GM23338 (cell line): Measurements from ENCODE around the gene LRRN1. TPM values are rescaled to one million over a fixed set of nuclear protein-coding genes. Genes with fewer than 3 reads are reported as not detected.
A peak's percentile ranks its signal among the peaks of the same experiment; 100 is the strongest.

ENCODE experiments used
- ATAC-seq: fragments of 200-7000 bp; cut with Tn5 transposase; 3 replicates; pipeline ENCODE4 v1.9.1; 2020
- DNase-seq: peaks from one replicate; pipeline ENCODE4 v3.0.0-alpha.2; 2015; ENCODE audit warnings: low spot score
- H2AFZ ChIP-seq: fragments of 200-600 bp; sonication (generic); 2 replicates; pipeline ENCODE4 v1.8.0; 2016; ENCODE audit warnings: antibody characterized with exemption, mild to moderate bottlenecking, moderate library complexity
- H3F3A ChIP-seq: fragments of 200-600 bp; sonication (generic); replicated peaks from 2 replicates; pipeline ENCODE4 v1.8.0; 2017; ENCODE audit warnings: antibody characterized with exemption, mixed run types, low read depth
- H3K27ac ChIP-seq: fragments of 200-600 bp; sonication (generic); 2 replicates; pipeline ENCODE4 v1.6.1; 2016; ENCODE audit warnings: low read depth
- H3K27me3 ChIP-seq: fragments of 200-600 bp; sonication (generic); 2 replicates; pipeline ENCODE4 v1.8.0; 2016; ENCODE audit warnings: mild to moderate bottlenecking, mixed run types, moderate library complexity; ENCODE audit not compliant: insufficient read depth
- H3K36me3 ChIP-seq: fragments of 200-600 bp; sonication (generic); 2 replicates; pipeline ENCODE4 v1.8.0; 2016; ENCODE audit warnings: mild to moderate bottlenecking; ENCODE audit not compliant: insufficient read depth
- H3K4me1 ChIP-seq: fragments of 200-600 bp; sonication (generic); 2 replicates; pipeline ENCODE4 v1.8.0; 2016; ENCODE audit warnings: mild to moderate bottlenecking, moderate library complexity; ENCODE audit not compliant: insufficient read depth
- H3K4me2 ChIP-seq: fragments of 200-600 bp; sonication (generic); 2 replicates; pipeline ENCODE4 v1.7.1; 2017; ENCODE audit warnings: mixed run types
- H3K4me3 ChIP-seq: fragments of 200-600 bp; sonication (generic); 2 replicates; pipeline ENCODE4 v1.6.1; 2016; ENCODE audit warnings: mixed run types
- H3K79me2 ChIP-seq: fragments of 200-600 bp; sonication (generic); replicated peaks from 2 replicates; pipeline ENCODE4 v1.8.0; 2017; ENCODE audit warnings: mild to moderate bottlenecking; ENCODE audit not compliant: insufficient read depth
- H3K9me2 ChIP-seq: fragments of 200-600 bp; sonication (generic); 2 replicates; pipeline ENCODE4 v1.8.0; 2017; ENCODE audit not compliant: insufficient read depth
- H4K20me1 ChIP-seq: fragments of 200-600 bp; sonication (generic); replicated peaks from 2 replicates; pipeline ENCODE4 v1.8.0; 2017; ENCODE audit warnings: mild to moderate bottlenecking; ENCODE audit not compliant: insufficient read depth
- H3K27ac Mint-ChIP-seq: 2 replicates; pipeline ENCODE4 v1.8.0; 2020; ENCODE audit warnings: inconsistent platforms, mild to moderate bottlenecking, moderate library complexity, mixed read lengths
- H3K27me3 Mint-ChIP-seq: 3 replicates; pipeline ENCODE4 v1.8.0; 2022; ENCODE audit warnings: low read depth, mild to moderate bottlenecking, moderate library complexity, mixed read lengths, inconsistent platforms; ENCODE audit not compliant: insufficient read depth, poor library complexity
- H3K36me3 Mint-ChIP-seq: 3 replicates; pipeline ENCODE4 v1.8.0; 2021; ENCODE audit warnings: low read depth, mild to moderate bottlenecking, inconsistent platforms, moderate library complexity, mixed read lengths
- H3K4me1 Mint-ChIP-seq: 3 replicates; pipeline ENCODE4 v1.8.0; 2020; ENCODE audit warnings: mild to moderate bottlenecking, inconsistent platforms, mixed read lengths
- H3K4me3 Mint-ChIP-seq: 3 replicates; pipeline ENCODE4 v1.8.0; 2021; ENCODE audit warnings: moderate library complexity, mild to moderate bottlenecking, inconsistent platforms, mixed read lengths
- H3K9me3 Mint-ChIP-seq: 3 replicates; pipeline ENCODE4 v1.8.0; 2020; ENCODE audit warnings: moderate library complexity, mild to moderate bottlenecking, inconsistent platforms, mixed read lengths
- CREB1 ChIP-seq: fragments of 250-450 bp; sonication (Bioruptor Pico); IDR thresholded peaks from 2 replicates; pipeline ENCODE4 v1.5.0; 2020; ENCODE audit warnings: low read depth, mild to moderate bottlenecking, moderate library complexity
- EZH2 ChIP-seq: fragments of 200-600 bp; sonication (generic); IDR thresholded peaks from one replicate; pipeline ENCODE4 v1.8.0; 2017; ENCODE audit warnings: antibody characterized with exemption, mild to moderate bottlenecking, low read depth; ENCODE audit not compliant: unreplicated experiment
- EZH2phosphoT487 ChIP-seq: fragments of 200-600 bp; sonication (generic); IDR thresholded peaks from one replicate; pipeline ENCODE4 v1.8.1; 2018; ENCODE audit warnings: antibody characterized with exemption; ENCODE audit not compliant: unreplicated experiment
- NANOG ChIP-seq: IDR thresholded peaks from 2 replicates; pipeline ENCODE4 v1.6.1; 2016; ENCODE audit warnings: antibody characterized with exemption, borderline replicate concordance
- POLR2AphosphoS5 ChIP-seq: IDR thresholded peaks from 2 replicates; pipeline ENCODE4 v1.6.1; 2016; ENCODE audit warnings: antibody characterized with exemption, low read depth
- STAT1 ChIP-seq: IDR thresholded peaks from one replicate; pipeline ENCODE4 v1.6.1; 2016; ENCODE audit warnings: antibody characterized with exemption; ENCODE audit not compliant: unreplicated experiment
- ZNF114 ChIP-seq: fragments of 250-450 bp; sonication (Bioruptor Pico); IDR thresholded peaks from 2 replicates; pipeline ENCODE4 v1.5.0; 2020; ENCODE audit warnings: mild to moderate bottlenecking, moderate library complexity
- ZNF331 ChIP-seq: fragments of 250-450 bp; sonication (Bioruptor Pico); IDR thresholded peaks from 2 replicates; pipeline ENCODE4 v1.5.0; 2020; ENCODE audit warnings: low read depth, mild to moderate bottlenecking, moderate library complexity
- polyA plus RNA-seq: library from polyadenylated mRNA; unstranded; fragments of >200 nt; fragmentation: Nextera tagmentation; extraction: Ambion mirVana; gene quantifications from 2 replicates; pipeline ENCODE4 v1.2.1, GENCODE V29; 2016
- total RNA-seq: library from RNA; depleted of rRNA; stranded (reverse); fragments of >200 nt; shearing (Covaris generic); gene quantifications from 2 replicates; pipeline ENCODE4 v1.2.3, GENCODE V29; 2014
- TF ChIP-seq, protein P1 (sequence below), 2 experiments: fragments of 200-600 bp in 1 of 2; sonication (generic) in 1 of 2; conservative IDR thresholded peaks; 2 replicates each; pipeline versions ENCODE4 v1.5.1 to v1.6.1; 2016 to 2017; ENCODE audit warnings: antibody characterized with exemption in 2 of 2, low read depth in 2 of 2, mild to moderate bottlenecking in 2 of 2, moderate library complexity in 1 of 2
- TF ChIP-seq, protein P2 (sequence below): fragments of 250-450 bp; sonication (Bioruptor Pico); IDR thresholded peaks from 2 replicates; pipeline ENCODE4 v1.5.0; 2020; ENCODE audit warnings: mild to moderate bottlenecking, moderate library complexity

LRRN1 gene
- total and polyA plus RNA-seq, 2 experiments from 2014 or later: 85.7 to 172 TPM

DNA sequence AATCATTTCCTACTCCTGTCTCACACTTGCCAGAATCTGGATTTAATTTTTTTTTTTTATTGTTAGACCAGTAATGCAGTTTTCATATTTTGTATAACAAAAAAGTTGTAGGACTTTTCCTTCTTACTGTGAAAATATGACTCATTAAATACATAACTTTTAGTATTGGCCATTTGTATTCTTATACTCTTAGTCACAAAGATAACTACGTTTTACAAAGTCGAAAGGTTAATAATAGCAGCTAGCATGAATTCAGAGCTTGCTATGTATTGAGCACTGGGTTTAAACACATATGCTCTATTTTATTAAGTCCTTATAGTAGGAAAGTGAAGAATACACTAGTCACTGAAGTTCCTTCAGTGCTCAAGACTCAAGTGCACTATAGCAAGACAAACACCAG is 43.1 kb downstream of the LRRN1 start:
- Histone ChIP-seq H3F3A (no peaks in the 10 kb centered on the region), H3K27me3 (no peaks in the 10 kb centered on the region), H4K20me1 (peaks cover 82% of the 10 kb centered on the region), H3K79me2 (peaks cover 94% of the 10 kb centered on the region), H3K27ac (no peak overlapping the region), H2AFZ (no peak overlapping the region), H3K9me2 (no peaks in the 10 kb centered on the region), H3K36me3 (peaks cover 31% of the 10 kb centered on the region), H3K4me3 (no peak overlapping the region), H3K4me2 (no peak overlapping the region), H3K4me1 (0 out of 2 replicates have a peak, but pooled peaks cover 4% of the 10 kb centered on the region)
- DNase-seq (no peak), ATAC-seq (no peak)
- H3K36me3 Mint-ChIP-seq: peaks cover 70% of the 10 kb centered on the region
- peaks cover 5% of the 10 kb centered on the region for H3K27me3 Mint-ChIP-seq
- no peak overlapping the region for H3K27ac Mint-ChIP-seq
- peaks cover 3% of the 10 kb centered on the region; the same call in 2 of the 3 replicates for H3K4me1 Mint-ChIP-seq
- TF ChIP-seq NANOG: no peak
- peaks cover 17% of the 10 kb centered on the region for H3K9me3 Mint-ChIP-seq
- no peak overlapping the region for H3K4me3 Mint-ChIP-seq

DNA sequence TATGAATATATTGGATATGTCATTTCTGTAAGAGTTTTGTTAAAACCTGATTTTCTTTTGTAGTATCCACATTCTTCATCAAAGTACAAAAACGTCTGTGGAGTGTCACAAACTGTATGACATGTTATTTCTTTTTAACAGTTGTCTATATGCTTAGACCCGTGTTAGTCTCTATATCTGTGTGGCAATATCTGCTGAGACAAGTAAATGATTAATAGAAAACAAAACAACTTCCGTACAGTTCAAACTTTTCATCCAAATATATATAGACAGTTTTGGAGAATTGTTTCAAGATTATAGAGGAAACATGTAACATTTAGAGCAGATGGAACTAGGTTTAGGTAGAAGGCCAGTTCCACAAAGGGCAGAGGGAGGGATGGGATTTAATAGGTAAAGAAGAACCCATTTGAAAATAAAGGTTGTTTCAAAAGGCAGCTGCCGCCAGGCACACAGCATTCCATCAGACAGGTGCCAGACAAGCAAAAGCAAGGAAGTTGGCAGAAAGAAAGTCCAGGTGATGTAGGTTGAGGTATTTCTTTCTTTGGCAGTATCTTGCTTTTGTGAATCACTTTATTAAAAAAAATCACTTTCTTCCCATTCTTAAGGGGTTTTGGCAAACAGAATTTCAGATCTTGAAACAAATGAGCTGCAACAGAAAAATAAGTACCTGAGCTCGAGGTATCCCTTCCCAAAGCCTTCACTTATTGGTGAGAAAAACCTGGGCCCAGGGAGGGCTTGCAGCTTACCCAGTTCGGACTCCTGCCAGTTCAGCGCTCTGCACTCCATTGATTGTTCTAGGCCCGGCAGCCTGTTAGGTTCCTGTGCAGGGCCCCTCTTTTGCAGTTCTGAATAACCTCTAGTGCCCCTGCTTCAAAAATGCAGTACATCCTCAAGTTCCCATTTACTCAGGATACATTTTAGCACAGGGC is 49.0 kb downstream of the LRRN1 start:
- Histone ChIP-seq H3K4me1 (peaks cover 54% of the 10 kb centered on the region), H3K27ac (no peak overlapping the region; the same call in 1 of the 2 replicates), H2AFZ (no peak overlapping the region), H3K4me3 (no peak overlapping the region), H3K79me2 (peaks cover 51% of the 10 kb centered on the region), H3F3A (no peaks in the 10 kb centered on the region), H4K20me1 (peaks cover 68% of the 10 kb centered on the region), H3K4me2 (0 out of 2 replicates have a peak overlapping the region, but pooled peaks have one; percentile 20), H3K9me2 (no peaks in the 10 kb centered on the region), H3K36me3 (peaks cover 22% of the 10 kb centered on the region; the same call in 1 of the 2 replicates), H3K27me3 (no peaks in the 10 kb centered on the region)
- H3K9me3 Mint-ChIP-seq: no peaks in the 10 kb centered on the region; the same call in 2 of the 3 replicates
- peak; percentile 24 for DNase-seq
- H3K4me1 Mint-ChIP-seq: peaks cover 42% of the 10 kb centered on the region
- no peak overlapping the region for H3K4me3 Mint-ChIP-seq
- H3K27ac Mint-ChIP-seq: no peak overlapping the region
- H3K27me3 Mint-ChIP-seq: no peaks in the 10 kb centered on the region
- H3K36me3 Mint-ChIP-seq: peaks cover 33% of the 10 kb centered on the region
- ATAC-seq: peak; percentile 45
- TF ChIP-seq, protein P1, sequence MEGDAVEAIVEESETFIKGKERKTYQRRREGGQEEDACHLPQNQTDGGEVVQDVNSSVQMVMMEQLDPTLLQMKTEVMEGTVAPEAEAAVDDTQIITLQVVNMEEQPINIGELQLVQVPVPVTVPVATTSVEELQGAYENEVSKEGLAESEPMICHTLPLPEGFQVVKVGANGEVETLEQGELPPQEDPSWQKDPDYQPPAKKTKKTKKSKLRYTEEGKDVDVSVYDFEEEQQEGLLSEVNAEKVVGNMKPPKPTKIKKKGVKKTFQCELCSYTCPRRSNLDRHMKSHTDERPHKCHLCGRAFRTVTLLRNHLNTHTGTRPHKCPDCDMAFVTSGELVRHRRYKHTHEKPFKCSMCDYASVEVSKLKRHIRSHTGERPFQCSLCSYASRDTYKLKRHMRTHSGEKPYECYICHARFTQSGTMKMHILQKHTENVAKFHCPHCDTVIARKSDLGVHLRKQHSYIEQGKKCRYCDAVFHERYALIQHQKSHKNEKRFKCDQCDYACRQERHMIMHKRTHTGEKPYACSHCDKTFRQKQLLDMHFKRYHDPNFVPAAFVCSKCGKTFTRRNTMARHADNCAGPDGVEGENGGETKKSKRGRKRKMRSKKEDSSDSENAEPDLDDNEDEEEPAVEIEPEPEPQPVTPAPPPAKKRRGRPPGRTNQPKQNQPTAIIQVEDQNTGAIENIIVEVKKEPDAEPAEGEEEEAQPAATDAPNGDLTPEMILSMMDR (conservative IDR thresholded peaks at IDR 0.05; ENCODE audit: low read depth in 2 of 2): no peak
- TF ChIP-seq CREB1 (no peak), ZNF114 (no peak), STAT1 (no peak), EZH2phosphoT487 (no peak), EZH2 (no peak), ZNF331 (no peak), POLR2AphosphoS5 (no peak)
- TF ChIP-seq, protein P2, sequence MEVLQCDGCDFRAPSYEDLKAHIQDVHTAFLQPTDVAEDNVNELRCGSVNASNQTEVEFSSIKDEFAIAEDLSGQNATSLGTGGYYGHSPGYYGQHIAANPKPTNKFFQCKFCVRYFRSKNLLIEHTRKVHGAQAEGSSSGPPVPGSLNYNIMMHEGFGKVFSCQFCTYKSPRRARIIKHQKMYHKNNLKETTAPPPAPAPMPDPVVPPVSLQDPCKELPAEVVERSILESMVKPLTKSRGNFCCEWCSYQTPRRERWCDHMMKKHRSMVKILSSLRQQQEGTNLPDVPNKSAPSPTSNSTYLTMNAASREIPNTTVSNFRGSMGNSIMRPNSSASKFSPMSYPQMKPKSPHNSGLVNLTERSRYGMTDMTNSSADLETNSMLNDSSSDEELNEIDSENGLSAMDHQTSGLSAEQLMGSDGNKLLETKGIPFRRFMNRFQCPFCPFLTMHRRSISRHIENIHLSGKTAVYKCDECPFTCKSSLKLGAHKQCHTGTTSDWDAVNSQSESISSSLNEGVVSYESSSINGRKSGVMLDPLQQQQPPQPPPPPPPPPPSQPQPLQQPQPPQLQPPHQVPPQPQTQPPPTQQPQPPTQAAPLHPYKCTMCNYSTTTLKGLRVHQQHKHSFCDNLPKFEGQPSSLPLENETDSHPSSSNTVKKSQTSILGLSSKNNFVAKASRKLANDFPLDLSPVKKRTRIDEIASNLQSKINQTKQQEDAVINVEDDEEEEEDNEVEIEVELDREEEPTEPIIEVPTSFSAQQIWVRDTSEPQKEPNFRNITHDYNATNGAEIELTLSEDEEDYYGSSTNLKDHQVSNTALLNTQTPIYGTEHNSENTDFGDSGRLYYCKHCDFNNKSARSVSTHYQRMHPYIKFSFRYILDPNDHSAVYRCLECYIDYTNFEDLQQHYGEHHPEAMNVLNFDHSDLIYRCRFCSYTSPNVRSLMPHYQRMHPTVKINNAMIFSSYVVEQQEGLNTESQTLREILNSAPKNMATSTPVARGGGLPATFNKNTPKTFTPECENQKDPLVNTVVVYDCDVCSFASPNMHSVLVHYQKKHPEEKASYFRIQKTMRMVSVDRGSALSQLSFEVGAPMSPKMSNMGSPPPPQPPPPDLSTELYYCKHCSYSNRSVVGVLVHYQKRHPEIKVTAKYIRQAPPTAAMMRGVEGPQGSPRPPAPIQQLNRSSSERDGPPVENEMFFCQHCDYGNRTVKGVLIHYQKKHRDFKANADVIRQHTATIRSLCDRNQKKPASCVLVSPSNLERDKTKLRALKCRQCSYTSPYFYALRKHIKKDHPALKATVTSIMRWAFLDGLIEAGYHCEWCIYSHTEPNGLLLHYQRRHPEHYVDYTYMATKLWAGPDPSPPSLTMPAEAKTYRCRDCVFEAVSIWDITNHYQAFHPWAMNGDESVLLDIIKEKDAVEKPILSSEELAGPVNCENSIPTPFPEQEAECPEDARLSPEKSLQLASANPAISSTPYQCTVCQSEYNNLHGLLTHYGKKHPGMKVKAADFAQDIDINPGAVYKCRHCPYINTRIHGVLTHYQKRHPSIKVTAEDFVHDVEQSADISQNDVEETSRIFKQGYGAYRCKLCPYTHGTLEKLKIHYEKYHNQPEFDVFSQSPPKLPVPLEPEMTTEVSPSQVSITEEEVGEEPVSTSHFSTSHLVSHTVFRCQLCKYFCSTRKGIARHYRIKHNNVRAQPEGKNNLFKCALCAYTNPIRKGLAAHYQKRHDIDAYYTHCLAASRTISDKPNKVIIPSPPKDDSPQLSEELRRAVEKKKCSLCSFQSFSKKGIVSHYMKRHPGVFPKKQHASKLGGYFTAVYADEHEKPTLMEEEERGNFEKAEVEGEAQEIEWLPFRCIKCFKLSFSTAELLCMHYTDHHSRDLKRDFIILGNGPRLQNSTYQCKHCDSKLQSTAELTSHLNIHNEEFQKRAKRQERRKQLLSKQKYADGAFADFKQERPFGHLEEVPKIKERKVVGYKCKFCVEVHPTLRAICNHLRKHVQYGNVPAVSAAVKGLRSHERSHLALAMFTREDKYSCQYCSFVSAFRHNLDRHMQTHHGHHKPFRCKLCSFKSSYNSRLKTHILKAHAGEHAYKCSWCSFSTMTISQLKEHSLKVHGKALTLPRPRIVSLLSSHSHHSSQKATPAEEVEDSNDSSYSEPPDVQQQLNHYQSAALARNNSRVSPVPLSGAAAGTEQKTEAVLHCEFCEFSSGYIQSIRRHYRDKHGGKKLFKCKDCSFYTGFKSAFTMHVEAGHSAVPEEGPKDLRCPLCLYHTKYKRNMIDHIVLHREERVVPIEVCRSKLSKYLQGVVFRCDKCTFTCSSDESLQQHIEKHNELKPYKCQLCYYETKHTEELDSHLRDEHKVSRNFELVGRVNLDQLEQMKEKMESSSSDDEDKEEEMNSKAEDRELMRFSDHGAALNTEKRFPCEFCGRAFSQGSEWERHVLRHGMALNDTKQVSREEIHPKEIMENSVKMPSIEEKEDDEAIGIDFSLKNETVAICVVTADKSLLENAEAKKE (CRISPR knock-in tag): no peak
